HK-2 (cell line): ENCODE results near the gene HKDC1.
"Not testable (repeated sequence)": the region's sequence is repeated elsewhere in the genome, so short reads cannot be mapped to it uniquely, and the experiment has no call there.

Source experiments
- DNase-seq: peaks from one replicate; pipeline ENCODE4 v3.0.0-alpha.2; 2018; ENCODE audit not compliant: unreplicated experiment

Gene HKDC1

GRCh38 chr10:69220041-69220451 is at the start of gene HKDC1:
Gene HKDC1 (plus strand): TSS chr10:69220332. CDS start chr10:69220436, 104 bp downstream.
- peak; percentile 94 for DNase-seq

DNA sequence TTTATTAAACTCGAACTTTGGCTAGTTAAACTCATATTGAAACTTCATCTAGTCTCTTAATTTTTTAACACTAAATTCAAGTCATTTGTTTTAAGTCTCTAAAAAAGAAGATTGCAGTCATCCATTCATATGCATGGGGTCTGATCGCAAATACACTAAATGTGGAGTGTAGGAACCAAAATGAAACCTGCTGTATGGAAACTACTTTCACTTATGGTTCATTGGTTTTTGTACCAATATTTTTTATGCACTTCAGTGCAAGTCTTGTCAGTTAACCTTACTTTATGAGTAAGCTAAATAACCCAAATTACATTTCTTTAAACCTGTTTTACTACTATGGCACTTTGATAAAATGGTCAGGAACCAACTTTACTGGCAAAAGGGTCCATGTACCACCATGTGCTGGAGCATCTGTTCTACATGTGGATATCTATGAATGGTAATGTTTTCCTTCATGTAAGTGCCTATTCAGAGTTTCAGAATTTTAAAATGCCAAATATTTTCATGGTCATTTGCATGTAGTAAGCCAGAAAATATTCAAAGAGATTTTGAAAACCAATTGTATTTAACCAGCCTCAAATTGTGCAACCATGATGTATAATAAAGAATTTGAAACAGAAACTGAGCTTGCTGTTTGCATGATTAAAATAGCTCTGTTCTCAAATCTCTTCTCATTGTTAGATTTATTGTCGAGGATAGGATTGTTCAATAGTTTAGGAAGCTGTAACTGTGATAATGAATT is 47.7 kb upstream of the HKDC1 start:
- DNase-seq = no peak

- DNase-seq = not testable (repeated sequence)
Observed at GRCh38 chr10:69175326-69175725, 44.8 kb upstream of the HKDC1 start.

GRCh38 chr10:69176823-69177222 is 43.3 kb upstream of the HKDC1 start:
- no peak for DNase-seq

DNA sequence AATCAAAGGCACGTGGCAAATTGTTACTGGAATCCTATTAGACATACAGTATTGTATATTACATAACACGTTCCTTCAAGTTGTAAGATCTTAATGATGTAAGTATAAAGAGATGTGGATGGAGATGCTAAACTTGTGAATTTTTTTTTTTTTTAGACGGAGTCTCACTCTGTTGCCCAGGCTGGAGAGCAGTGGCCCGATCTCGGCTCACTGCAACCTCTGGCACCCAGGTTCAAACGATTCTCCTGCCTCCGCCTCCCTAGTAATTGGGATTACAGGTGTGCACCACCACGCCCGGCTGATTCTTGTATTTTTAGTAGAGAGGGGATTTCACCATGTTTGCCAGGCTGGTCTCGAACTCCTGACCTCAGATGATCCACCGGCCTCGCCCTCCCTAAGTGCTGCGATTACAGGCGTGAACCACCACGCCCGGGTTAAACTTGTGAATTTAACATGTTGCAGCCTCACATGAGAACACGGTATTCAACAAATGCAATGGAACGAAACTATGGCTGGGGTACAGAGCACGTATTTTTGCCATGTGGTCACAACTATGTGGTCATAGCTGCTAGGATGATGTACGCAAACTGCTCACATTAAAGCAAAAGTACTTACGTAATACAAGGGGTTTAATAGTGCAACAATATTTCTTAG is 40.9 kb upstream of the HKDC1 start:
- peak; percentile 16 for DNase-seq

DNA sequence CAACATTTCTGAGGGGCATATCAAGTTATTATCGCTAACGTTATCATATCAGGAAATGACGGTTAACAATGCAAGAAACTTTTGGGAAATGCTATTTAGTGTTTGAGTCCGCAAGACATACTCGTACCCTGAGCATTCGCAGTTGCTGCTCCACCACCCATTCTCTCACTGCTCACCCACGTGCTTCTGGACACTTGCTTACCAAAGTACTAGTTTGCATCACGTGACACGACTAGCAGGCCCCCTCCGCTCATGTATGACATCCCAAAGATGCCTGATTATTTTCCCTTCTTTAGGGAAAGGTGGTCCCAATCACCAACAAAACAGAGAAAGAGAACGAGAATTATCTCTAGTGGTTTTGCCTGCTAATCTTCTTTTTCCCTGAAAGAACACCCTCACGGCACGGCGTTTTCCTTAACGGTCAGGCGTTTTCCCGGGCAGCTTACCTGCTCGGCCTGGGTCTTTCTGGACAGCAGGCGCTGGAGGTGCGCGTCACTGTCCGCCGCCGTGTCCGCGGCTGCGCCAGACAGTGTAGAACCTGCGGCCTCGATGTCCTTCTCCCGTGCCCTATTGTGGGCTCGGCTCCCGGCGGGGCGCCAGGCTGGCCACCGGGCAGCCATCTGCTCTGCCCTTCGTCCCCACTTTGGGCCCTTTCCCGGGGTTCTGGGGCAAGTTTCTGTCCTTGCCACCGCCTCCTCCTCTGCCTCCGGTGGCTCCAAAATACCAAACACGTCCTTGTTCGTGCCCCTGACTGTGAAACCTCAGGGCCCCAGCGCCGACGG is 40.2 kb upstream of the HKDC1 start, which contains the start of gene SUPV3L1:
Gene SUPV3L1 (plus strand): TSS at position 492 of the 782 bp plus-strand sequence. CDS start 58 bp downstream, at position 550.
- DNase-seq = peak; percentile 91

DNA sequence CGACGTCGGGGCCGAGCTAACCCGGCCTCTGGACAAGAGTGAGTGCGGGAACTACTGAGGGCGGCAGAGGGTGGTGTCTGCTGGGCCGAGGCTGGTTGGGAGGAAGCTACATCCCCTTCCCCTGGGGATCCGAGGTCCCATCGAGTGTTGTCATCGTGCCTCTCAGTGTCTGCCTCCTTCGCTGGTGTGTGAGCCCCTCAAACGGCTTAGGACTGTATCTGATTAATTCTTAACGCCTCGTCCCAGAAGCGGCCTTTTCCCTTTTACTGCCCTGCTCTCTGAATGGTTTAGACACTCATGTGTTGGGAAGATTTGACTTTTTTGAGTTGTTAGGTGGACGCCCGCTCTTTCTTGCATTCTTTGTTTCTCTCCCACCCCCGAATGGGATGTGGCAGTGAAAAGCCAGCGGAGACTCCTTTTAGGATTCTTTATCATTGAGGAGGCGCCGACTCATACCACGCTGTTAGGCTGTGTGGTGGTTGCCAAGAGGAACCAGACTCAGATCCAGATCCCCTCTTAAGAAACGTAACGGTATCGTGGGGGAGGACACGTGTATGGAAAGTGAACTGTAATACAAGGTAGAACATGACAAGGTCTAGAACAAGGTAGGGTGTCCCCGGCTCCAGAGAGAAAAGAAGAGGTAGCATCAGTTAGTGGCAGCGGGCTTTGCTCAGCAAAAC is 39.5 kb upstream of the HKDC1 start:
- peak; percentile 22 for DNase-seq

- DNase-seq = no peak
Observed at GRCh38 chr10:69181433-69181832, 38.7 kb upstream of the HKDC1 start.

DNA sequence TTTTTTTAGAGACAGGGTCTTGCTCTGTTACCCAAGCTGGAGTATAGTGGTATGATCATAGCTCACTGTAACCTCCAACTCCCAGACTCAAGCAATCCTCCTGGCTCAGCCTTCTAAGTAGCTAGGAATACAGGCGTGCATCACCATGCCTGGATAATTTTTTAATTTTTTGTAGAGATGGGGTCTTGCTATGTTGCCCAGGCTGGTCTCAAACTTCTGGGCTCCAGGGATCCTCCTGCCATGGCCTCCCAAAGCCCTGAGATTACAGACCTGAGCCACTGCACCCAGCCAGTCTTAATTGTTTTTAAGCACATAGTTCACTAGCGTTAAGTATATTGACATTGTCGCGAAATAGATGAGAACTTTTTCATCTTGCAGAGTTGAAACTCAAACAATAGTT is 38.1 kb upstream of the HKDC1 start:
- no peak for DNase-seq

DNA sequence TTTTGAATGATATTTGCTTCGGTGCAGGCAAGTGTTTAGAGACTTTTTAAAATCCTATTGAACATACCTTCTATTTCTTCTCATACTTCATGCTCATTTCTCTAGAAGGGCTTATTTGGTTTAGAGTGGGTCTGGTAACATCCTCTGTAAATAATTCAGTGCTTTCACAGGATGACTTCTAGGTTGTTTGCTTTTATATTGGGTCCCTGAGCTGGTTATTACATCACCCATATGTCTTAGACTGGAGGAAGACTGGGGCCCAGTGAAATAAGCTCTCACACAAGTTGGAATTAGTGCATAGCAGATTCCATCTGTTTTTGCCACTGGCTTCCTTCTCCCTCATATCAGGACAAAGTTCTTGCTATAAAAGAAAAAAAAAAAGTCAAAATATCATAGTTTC is 33.6 kb upstream of the HKDC1 start:
- DNase-seq = no peak

DNA sequence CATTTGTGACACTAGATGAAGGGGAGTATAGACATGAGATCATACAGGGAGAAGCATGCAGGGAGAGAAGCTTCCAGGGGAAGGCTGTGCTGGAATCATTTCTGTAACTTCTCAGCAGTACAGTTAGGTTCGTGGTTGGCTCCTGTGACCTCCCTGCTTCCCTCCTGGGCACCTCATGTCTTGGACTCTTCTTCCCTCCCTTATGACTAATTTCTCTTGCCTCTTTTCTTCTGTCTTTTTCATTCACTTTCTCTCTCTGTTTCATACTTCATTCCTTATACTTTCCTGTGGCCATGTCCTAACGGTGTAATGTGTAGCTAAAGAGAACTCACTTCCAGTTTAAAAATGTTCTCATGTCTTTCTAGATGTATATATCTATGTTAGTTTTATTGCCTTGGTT is 19.1 kb upstream of the HKDC1 start:
- no peak for DNase-seq

GRCh38 chr10:69202332-69202731 is 17.8 kb upstream of the HKDC1 start:
- DNase-seq = no peak

GRCh38 chr10:69208761-69209160 is 11.4 kb upstream of the HKDC1 start:
- DNase-seq = no peak

- DNase-seq = no peak
Observed at GRCh38 chr10:69209787-69210484, 10.2 kb upstream of the HKDC1 start.

DNA sequence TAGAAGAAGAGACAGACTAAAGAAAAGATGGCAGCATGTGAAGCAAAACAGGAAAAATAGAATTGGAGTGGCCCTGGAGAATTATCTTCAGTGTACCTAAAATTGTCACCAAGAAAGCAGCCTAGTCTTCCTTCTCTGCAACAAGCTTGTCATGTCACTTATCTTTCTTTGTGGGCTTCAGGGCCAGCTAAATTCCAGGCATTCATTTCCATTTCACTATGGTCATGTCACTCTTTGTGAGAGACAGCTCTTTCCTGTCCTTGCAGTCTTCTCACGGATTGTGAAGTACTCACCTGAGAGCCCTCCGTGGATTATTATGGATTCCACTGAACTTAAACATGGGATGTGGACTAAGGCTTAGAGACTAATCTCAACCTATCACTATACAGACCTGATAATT is 9.0 kb upstream of the HKDC1 start:
- no peak for DNase-seq

DNA sequence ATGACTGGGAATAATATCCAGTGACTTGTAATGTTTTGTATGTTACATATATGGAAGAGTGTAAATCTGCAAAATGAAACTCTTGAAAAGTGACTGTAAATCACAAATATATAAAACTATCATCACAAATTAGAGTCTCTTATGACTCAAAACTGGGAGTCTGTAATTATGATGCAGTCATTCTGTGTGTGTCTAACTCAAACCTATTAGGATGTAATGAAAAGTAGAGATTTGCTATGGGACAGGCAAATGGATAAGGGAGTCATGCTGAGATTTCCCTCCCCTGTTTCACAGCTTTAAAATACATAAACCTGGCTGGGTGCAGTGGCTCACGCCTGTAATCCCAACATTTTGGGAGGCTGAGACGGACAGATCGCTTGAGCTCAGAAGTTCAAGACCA is 8.6 kb upstream of the HKDC1 start:
- no peak for DNase-seq

DNA sequence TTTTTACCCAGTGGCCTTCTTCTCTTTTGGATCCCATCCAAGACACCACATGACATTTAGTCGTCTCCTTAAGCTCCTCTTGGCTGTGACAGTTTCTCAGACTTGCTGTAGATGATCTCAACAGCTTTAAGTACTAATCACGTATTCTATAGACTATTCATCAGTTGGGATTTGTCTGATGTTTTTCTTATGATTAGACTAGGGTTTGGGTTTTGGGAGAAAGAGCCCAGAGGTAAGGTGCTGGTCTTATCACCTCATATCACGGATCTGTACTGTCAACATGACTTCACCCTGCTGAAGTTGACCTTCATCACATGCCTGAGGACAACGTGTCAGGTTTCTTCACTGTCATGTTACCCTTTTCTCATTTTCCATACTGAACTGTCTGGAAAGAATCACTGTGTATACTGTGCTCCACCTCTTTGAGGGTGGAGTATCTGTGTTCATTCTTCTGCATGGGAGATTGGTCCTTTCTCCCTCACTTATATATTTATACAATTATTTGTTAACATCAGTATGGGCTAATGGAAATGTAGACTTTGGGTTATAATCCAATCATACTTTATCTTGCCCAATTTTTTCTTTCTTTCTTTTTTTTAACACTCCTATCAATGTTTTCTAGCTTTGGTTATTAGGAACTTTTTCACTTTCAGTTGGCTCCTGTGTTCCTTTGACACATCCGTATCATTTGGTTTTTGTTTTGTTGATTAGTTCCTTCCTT is 6.4 kb upstream of the HKDC1 start:
- DNase-seq = no peak

- no peak for DNase-seq
Observed at GRCh38 chr10:69214666-69215131, 5.4 kb upstream of the HKDC1 start.

- no peak for DNase-seq
Observed at GRCh38 chr10:69215405-69216171, 4.5 kb upstream of the HKDC1 start.
